ENCODE measurements around the gene CEP68.

Gene CEP68

GRCh38 chr2:65059071-65059470 is 2.9 kb downstream of the CEP68 start:
- DNase-seq (ENCODE audit: low spot score), result no peak

GRCh38 chr2:65061146-65061909 is 5.1 kb downstream of the CEP68 start:
- DNase-seq (ENCODE audit: low spot score), result no peak

- DNase-seq (ENCODE audit: low spot score), result no peak
Observed at GRCh38 chr2:65061910-65062339, 5.7 kb downstream of the CEP68 start.

DNA sequence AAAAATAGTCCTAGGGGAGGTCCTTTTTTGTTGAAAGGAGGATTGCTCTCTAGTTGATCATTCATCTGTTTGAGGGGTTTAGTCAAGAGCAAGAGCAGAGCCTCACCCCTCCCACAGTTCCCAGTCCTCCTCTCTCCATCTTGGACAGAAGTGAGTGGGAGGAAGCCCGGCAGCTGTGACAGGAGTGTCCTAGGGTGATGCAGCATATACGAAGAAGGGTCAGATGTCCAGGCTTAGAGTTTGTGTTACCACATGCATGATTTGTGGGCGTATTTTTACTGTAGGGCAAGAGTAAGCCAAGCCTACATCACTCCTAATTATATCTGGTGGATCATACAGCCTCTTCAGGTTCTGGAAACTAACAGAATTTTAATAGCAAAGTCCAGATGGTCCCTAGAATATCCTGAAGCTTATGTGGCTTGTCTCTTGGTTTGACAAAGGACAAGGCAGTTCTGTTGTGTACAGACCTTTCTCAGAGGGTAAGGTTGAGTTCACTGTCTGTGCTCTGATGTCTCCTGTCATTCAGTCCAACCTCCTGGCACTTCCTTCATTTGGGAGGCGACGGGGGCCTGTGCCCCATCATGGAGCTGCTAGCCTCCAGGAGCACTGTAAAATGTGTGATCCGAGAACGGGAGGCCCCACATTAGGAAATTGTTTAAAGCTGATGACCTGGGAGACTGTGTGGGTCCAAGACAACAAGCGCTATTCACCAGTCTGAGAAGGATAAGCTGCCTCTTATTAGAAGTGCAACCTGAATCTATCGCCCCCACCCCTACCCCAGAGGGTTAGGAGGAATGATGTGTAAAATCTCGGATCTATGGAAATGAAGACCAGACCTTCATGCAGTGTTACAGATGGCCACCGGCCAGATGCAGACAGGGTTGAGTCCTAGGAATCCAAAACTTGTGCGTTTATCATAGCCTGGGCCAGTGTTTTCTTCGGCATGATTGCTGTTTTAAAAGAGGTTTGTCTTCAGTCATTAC is 6.9 kb downstream of the CEP68 start:
- no peak for DNase-seq (ENCODE audit: low spot score)

DNA sequence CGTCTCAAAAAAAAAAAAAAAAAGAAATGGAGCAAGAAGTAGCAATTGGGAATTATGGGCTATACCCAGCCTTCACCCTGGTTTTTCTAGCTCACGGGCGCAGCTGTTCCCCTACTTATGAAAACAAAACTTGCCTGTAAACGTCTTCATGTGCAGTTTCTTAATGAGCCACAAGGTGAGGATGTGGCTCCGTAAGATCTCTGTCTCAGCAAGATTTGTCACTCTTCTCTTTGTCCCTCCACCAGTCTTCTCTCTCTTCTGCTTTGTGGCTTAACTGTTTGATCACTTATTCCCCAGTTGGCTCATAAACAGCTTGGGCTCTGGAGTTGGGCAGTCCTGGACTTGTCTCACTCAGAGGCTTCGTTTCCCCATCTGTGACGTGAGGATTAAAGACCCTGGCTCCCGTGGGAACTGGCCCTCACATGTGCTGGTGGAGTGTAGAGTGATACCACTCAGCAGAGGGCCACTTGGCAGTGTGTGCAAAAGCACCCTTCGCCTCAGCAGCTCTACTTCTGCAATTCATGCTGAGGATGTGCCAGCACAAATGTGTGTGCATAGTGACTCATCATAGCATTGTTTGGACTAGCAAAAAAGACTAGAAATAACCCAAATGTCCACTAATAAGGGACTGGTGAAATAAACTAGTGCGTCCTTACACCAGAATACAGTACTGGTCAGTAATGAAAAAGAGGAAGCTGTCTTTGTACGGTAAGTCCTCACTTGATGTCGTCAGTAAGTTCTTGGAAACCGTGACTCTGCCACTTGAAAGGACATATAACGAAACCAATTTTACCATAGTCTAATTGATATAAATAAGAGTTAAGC is 8.7 kb downstream of the CEP68 start:
- DNase-seq (ENCODE audit: low spot score), result peak; percentile 86

GRCh38 chr2:65067806-65068553 is 11.8 kb downstream of the CEP68 start:
- DNase-seq (ENCODE audit: low spot score), result no peak

- DNase-seq (ENCODE audit: low spot score), result no peak
Observed at GRCh38 chr2:65069439-65069824, 13.2 kb downstream of the CEP68 start.

DNA sequence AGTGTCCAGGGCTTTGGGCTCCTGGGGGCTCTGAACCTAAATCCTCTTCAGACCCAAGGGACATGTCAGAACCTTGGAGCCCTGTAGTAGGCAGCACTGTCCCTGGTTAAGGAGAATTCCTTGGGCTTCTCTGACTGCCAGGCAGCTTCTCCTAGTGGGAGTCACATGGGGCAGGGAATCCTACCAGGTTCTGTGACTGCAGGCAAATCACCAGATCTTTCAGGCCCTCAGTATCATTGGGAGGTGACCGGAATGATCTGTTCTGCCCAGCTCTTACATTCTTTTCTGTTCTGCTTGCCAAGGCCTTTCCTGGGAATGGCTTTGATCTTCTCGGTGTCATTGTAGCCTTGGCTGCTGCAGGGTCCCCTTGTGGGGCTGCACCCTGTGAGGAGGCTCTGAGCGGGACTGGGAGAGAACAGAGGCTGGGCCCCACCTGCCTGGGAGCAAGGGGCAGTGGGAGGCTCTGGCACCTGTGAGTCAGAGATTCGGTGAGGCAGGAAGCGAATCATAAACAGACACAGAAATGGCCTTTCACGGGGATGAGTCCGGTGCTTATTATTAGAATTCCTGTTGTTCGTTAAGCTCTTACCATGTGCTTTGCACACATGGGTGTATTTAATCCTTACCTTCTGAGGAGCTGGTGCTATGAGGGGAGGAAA is 14.1 kb downstream of the CEP68 start:
- no peak for DNase-seq (ENCODE audit: low spot score)

GRCh38 chr2:65070856-65071255 is 14.6 kb downstream of the CEP68 start:
- no peak for DNase-seq (ENCODE audit: low spot score)

- no peak for DNase-seq (ENCODE audit: low spot score)
Observed at GRCh38 chr2:65071499-65072180, 15.4 kb downstream of the CEP68 start.

GRCh38 chr2:65072181-65072970 is 16.2 kb downstream of the CEP68 start:
- no peak for DNase-seq (ENCODE audit: low spot score)

DNA sequence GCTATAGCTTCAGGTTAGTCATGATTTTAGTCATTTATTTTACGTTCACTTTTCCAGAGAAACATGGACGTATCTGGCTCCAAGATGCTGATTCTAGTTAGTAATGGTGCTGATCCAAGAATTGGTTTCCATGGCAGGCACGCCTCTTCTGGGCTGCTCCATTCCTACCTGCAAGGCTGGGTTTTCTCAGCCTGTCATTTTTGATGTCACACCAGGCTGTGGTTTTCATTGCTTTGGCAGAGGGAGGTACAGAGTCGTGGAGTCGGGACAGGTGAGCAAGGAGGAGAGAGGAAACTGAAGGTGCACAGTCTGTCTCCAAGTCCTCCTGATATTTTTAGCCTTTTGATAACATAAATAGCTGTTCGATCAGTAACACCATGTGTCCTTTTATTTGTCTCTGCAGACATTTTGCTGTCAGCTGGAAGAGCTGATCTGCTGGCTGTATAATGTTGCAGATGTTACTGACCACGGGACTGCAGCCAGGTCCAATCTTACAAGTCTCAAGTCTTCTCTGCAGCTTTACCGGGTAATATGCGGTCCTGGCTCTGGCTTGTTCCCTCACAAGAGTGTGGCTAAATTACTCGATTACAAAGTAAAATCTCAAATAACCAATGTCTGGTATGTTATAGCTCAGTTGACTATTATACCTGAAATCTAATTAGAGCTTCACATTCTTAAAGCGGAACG is 17.8 kb downstream of the CEP68 start:
- DNase-seq (ENCODE audit: low spot score), result no peak

DNA sequence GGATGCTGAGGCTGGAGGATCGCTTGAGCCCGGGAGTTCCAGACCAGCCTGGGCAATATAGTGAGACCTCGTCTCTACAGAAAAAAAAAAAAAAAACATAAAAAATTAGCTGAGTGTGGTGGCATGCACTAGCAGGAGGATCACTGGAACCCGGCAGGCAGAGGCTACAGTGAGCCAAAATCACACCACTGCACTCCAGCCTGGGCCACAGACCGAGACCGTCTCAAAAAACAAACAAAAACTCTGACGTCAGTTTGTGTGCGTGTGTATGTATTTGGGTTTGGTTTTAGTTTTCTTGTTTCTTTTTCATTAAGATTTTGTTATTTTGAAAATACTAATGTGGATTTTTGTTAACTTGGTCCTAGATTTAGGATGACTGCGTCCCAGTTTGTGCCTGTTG is 19.0 kb downstream of the CEP68 start:
- DNase-seq (ENCODE audit: low spot score), result no peak

DNA sequence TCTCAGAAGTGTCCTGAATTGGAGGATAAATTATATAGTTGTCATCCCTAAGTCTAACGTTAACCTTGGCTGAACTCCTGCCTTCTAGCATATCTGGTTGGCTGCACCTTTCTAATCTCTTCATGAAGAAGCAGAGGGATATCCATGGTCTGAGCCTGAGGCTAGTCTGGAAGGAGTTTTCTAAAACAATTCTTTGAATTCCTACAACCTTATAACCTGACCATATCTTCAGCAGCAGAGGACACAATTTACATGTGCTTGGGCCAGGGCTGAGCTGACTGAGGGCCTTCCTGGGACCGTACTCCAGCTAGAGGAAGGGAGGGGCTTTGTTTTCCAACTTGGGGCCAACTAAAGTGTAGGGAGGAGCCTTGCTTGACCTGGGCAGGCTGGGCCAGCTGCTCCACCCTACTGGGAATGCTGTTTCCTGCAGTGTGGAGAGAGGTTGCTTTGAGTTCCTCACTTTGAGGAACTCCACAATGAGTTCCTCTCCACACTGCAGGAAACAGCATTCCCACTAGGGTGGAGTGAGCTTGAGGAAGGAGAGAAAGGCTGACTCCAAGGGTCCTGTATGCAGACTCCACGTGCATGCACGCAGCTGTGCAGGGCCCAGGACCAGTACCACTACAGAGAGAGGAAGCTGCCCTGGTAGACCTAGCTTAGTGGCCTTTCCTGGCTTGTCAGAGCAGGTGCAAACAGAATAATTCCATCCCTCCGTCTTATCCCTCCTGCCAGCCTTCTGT is 19.6 kb downstream of the CEP68 start:
- no peak for DNase-seq (ENCODE audit: low spot score)

DNA sequence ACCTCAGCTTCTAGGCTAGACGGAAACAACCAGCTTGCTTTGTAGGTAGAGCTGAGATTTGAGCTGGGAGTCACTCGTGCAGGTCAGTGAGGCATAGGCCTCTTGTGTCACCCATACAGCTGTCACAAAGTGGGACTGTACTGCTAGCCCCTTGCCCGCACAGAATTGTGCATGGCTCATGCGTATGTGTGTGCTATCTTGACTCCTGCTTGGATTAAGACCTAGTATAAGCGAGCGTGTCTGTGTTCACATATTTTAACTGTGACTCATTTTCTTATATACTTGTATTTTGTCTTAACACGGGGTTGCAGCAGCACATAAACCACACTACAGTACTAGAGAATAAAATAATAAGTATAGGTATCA is 20.1 kb downstream of the CEP68 start:
- DNase-seq (ENCODE audit: low spot score), result no peak

DNA sequence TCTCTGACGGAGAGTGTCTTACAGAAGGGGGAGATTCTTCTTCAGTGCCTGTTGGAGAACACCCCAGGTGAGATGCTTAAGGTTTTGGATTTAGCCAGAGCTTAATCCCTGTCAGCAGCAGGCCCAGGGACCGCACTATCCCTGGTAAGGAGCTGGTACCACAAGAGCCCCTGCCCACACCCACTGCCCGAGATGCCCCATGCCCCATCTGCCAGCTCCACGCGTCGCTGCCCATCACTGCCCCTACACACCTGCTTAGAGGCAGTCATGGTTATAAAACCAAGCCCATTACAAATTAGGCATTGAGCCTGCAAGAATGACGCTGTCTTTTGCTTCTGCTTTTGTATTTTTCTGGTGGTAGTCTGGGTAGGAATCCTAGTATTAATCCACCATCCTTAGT is 21.7 kb downstream of the CEP68 start:
- no peak for DNase-seq (ENCODE audit: low spot score)

- no peak for DNase-seq (ENCODE audit: low spot score)
Observed at GRCh38 chr2:65079017-65079416, 22.8 kb downstream of the CEP68 start.

DNA sequence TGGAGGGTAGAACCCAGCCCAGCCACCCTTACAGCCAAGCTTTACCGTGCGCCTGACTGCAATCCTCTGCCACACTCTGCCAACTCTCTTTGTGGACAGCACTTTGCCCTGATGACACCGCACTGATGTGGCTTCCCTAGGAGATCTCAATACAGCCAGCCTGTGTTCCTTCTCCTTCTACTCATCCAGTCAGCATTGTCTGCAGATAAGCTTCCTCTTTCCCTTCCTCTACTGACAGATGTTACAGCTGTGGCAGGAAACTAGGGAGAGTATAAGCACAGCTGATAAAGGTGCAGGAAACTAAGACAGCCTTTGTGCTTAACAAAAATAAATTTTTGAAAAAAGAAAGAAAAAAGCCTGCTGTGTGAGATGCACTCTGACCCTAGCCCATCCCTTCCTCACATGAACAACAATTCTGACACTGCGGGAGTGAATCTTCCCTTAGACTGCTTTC is 25.0 kb downstream of the CEP68 start:
- DNase-seq (ENCODE audit: low spot score), result peak; percentile 66
